K562 (cell line): Measurements from ENCODE around the gene KLHL41. TPM values are rescaled to one million over a fixed set of nuclear protein-coding genes. Genes with fewer than 3 reads are reported as not detected.
A peak's percentile ranks its signal among the peaks of the same experiment; 100 is the strongest.

Source experiments
- EP300 ChIP-seq: IDR thresholded peaks from 2 replicates; pipeline ENCODE4 v1.6.1; 2012; ENCODE audit warnings: low read length, improper control_type of control experiment
- GATAD2A ChIP-seq: fragments of 450-650 bp; IDR thresholded peaks from 2 replicates; pipeline ENCODE4 v1.6.1; 2017
- MAFF ChIP-seq: IDR thresholded peaks from 2 replicates; pipeline ENCODE4 v1.6.1; 2012; ENCODE audit warnings: low read length, improper control_type of control experiment
- MEF2A ChIP-seq: IDR thresholded peaks from 2 replicates; pipeline ENCODE4 v1.6.1; 2011; ENCODE audit warnings: low read depth, mild to moderate bottlenecking, low read length, moderate library complexity; ENCODE audit not compliant: control insufficient read depth
- RFX1 ChIP-seq: fragments of 450-650 bp; IDR thresholded peaks from 2 replicates; pipeline ENCODE4 v1.6.1; 2016; ENCODE audit warnings: mild to moderate bottlenecking, moderate library complexity
- SMAD4 ChIP-seq: fragments of 250-450 bp; sonication (Bioruptor Pico); conservative IDR thresholded peaks from 2 replicates; pipeline ENCODE4 v1.8.0; 2021; ENCODE audit warnings: inconsistent platforms, mild to moderate bottlenecking, moderate library complexity
- TAF7 ChIP-seq: fragments of 450-650 bp; IDR thresholded peaks from 2 replicates; pipeline ENCODE4 v1.6.1; 2016; ENCODE audit warnings: missing genetic modification characterization, missing compliant biosample characterization
- ZNF212 ChIP-seq: fragments of 450-650 bp; formaldehyde crosslinking; IDR thresholded peaks from 2 replicates; pipeline ENCODE4 v1.4.0; 2020; ENCODE audit warnings: mild to moderate bottlenecking
- ZNF507 ChIP-seq: conservative IDR thresholded peaks from 2 replicates; pipeline ENCODE4 v1.6.1; 2017; ENCODE audit warnings: missing genetic modification characterization, missing compliant biosample characterization
- ZNF77 ChIP-seq: fragments of 250-450 bp; sonication (Bioruptor Pico); IDR thresholded peaks from 2 replicates; pipeline ENCODE4 v1.5.0; 2020
- polyA plus RNA-seq, 8 experiments: library from polyadenylated mRNA; depleted of rRNA in 4 of 8; stranded (reverse) in 5 of 8; unstranded in 3 of 8; fragments of >200 nt; fragmentation: Nextera tagmentation in 2 of 8; fragmentation: Illumina TruSeq in 1 of 8; extraction: Ambion mirVana in 2 of 8; extraction: Trizol in 1 of 8; gene quantifications; 2 replicates each; pipeline versions ENCODE4 v1.2.1 to v1.2.3, GENCODE V29; 2011 to 2014; ENCODE audit warnings: inconsistent platforms in 1 of 8, missing spikeins in 1 of 8
- total RNA-seq, 7 experiments: library from RNA; depleted of rRNA in 6 of 7; stranded (reverse); fragments of >200 nt in 6 of 7; fragmentation: Illumina TruSeq in 2 of 7; extraction: Trizol in 2 of 7; gene quantifications; 2 replicates each; pipeline versions ENCODE4 v1.2.1 to v1.2.3, GENCODE V29; 2011 to 2021; ENCODE audit warnings: low replicate concordance in 1 of 7
- TF ChIP-seq, protein P1 (sequence below): sonication (generic); formaldehyde crosslinking; IDR thresholded peaks from 2 replicates; pipeline ENCODE4 v1.8.0; 2022; ENCODE audit warnings: mild to moderate bottlenecking, missing genetic modification reagents
- TF ChIP-seq, protein P2 (sequence below): IDR thresholded peaks from 2 replicates; pipeline ENCODE4 v1.6.1; 2011; ENCODE audit not compliant: insufficient read length; ENCODE audit errors: extremely low read depth
- TF ChIP-seq, protein P3 (sequence below): sonication (generic); formaldehyde crosslinking; IDR thresholded peaks from 2 replicates; pipeline ENCODE4 v1.8.0; 2023; ENCODE audit warnings: mild to moderate bottlenecking, missing genetic modification reagents

KLHL41 gene
- total and polyA plus RNA-seq, 9 of the 15 experiments (the other 6 are each of a cell fraction or from before 2014, with no cell fraction given): 0.05 to 1.5 (median 0.09) TPM

GRCh38 chr2:169573160-169573973 lies 63.9 kb downstream of the KLHL41 start, which contains the start of gene FASTKD1 (continued):
- TF ChIP-seq, protein P1, sequence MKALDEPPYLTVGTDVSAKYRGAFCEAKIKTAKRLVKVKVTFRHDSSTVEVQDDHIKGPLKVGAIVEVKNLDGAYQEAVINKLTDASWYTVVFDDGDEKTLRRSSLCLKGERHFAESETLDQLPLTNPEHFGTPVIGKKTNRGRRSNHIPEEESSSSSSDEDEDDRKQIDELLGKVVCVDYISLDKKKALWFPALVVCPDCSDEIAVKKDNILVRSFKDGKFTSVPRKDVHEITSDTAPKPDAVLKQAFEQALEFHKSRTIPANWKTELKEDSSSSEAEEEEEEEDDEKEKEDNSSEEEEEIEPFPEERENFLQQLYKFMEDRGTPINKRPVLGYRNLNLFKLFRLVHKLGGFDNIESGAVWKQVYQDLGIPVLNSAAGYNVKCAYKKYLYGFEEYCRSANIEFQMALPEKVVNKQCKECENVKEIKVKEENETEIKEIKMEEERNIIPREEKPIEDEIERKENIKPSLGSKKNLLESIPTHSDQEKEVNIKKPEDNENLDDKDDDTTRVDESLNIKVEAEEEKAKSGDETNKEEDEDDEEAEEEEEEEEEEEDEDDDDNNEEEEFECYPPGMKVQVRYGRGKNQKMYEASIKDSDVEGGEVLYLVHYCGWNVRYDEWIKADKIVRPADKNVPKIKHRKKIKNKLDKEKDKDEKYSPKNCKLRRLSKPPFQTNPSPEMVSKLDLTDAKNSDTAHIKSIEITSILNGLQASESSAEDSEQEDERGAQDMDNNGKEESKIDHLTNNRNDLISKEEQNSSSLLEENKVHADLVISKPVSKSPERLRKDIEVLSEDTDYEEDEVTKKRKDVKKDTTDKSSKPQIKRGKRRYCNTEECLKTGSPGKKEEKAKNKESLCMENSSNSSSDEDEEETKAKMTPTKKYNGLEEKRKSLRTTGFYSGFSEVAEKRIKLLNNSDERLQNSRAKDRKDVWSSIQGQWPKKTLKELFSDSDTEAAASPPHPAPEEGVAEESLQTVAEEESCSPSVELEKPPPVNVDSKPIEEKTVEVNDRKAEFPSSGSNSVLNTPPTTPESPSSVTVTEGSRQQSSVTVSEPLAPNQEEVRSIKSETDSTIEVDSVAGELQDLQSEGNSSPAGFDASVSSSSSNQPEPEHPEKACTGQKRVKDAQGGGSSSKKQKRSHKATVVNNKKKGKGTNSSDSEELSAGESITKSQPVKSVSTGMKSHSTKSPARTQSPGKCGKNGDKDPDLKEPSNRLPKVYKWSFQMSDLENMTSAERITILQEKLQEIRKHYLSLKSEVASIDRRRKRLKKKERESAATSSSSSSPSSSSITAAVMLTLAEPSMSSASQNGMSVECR (CRISPR knock-in tag): peak; percentile 37; the same call in 1 of the 2 replicates
- no peak for TF ChIP-seq RFX1
- TF ChIP-seq TAF7 (tag): no peak
- peak; percentile 57; the same call in 1 of the 2 replicates for TF ChIP-seq SMAD4
- TF ChIP-seq, protein P2, sequence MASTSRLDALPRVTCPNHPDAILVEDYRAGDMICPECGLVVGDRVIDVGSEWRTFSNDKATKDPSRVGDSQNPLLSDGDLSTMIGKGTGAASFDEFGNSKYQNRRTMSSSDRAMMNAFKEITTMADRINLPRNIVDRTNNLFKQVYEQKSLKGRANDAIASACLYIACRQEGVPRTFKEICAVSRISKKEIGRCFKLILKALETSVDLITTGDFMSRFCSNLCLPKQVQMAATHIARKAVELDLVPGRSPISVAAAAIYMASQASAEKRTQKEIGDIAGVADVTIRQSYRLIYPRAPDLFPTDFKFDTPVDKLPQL: peak; percentile 40
- peak; percentile 59 for TF ChIP-seq EP300
- TF ChIP-seq ZNF507: no peak
- no peak for TF ChIP-seq GATAD2A
- no peak for TF ChIP-seq ZNF212 (CRISPR knock-in tag)
- peak; percentile 42 for TF ChIP-seq MAFF
- no peak for TF ChIP-seq MEF2A
- TF ChIP-seq, protein P3, sequence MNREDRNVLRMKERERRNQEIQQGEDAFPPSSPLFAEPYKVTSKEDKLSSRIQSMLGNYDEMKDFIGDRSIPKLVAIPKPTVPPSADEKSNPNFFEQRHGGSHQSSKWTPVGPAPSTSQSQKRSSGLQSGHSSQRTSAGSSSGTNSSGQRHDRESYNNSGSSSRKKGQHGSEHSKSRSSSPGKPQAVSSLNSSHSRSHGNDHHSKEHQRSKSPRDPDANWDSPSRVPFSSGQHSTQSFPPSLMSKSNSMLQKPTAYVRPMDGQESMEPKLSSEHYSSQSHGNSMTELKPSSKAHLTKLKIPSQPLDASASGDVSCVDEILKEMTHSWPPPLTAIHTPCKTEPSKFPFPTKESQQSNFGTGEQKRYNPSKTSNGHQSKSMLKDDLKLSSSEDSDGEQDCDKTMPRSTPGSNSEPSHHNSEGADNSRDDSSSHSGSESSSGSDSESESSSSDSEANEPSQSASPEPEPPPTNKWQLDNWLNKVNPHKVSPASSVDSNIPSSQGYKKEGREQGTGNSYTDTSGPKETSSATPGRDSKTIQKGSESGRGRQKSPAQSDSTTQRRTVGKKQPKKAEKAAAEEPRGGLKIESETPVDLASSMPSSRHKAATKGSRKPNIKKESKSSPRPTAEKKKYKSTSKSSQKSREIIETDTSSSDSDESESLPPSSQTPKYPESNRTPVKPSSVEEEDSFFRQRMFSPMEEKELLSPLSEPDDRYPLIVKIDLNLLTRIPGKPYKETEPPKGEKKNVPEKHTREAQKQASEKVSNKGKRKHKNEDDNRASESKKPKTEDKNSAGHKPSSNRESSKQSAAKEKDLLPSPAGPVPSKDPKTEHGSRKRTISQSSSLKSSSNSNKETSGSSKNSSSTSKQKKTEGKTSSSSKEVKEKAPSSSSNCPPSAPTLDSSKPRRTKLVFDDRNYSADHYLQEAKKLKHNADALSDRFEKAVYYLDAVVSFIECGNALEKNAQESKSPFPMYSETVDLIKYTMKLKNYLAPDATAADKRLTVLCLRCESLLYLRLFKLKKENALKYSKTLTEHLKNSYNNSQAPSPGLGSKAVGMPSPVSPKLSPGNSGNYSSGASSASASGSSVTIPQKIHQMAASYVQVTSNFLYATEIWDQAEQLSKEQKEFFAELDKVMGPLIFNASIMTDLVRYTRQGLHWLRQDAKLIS (CRISPR knock-in tag): peak; percentile 64; the same call in 1 of the 2 replicates
- no peak for TF ChIP-seq ZNF77
